HepG2 (cell line): ENCODE measurements around the gene ATP5F1E. TPM values are rescaled to one million over a fixed set of nuclear protein-coding genes. Genes with fewer than 3 reads are reported as not detected.

Experiments
- ARHGAP35 ChIP-seq: sonication (generic); formaldehyde crosslinking; IDR thresholded peaks from 2 replicates; pipeline ENCODE4 v1.9.0; 2022; ENCODE audit warnings: mild to moderate bottlenecking, inconsistent platforms, moderate library complexity, missing genetic modification reagents, borderline replicate concordance
- BCL6 ChIP-seq: IDR thresholded peaks from 2 replicates; pipeline ENCODE4 v1.6.1; 2016; ENCODE audit warnings: missing genetic modification reagents, missing compliant biosample characterization
- CSRNP1 ChIP-seq: sonication (generic); formaldehyde crosslinking; IDR thresholded peaks from 2 replicates; pipeline ENCODE4 v1.8.1; 2023; ENCODE audit warnings: mild to moderate bottlenecking, missing genetic modification reagents
- GABPA ChIP-seq, 2 experiments: IDR thresholded peaks; 2 replicates each; pipeline ENCODE4 v1.6.1; 2011 to 2016; ENCODE audit warnings: low read depth in 2 of 2, low read length in 1 of 2, missing biosample characterization in 1 of 2, missing genetic modification characterization in 1 of 2
- HNF1B ChIP-seq: sonication (generic); formaldehyde crosslinking; IDR thresholded peaks from 2 replicates; pipeline ENCODE4 v1.5.1; 2020; ENCODE audit warnings: mild to moderate bottlenecking, moderate library complexity, missing genetic modification reagents
- HNRNPH1 ChIP-seq: fragments of 200-400 bp; formaldehyde crosslinking; optimal IDR thresholded peaks from 2 replicates; pipeline ENCODE3; 2017; ENCODE audit warnings: mild to moderate bottlenecking, low read depth, low read length
- JUND ChIP-seq: sonication (generic); formaldehyde crosslinking; IDR thresholded peaks from 2 replicates; pipeline ENCODE4 v1.8.0; 2022; ENCODE audit warnings: mild to moderate bottlenecking, missing genetic modification reagents
- KAT8 ChIP-seq: IDR thresholded peaks from 2 replicates; pipeline ENCODE4 v1.6.1; 2016; ENCODE audit warnings: missing genetic modification reagents, missing compliant biosample characterization
- NFKBIZ ChIP-seq: IDR thresholded peaks from 2 replicates; pipeline ENCODE4 v1.6.1; 2018; ENCODE audit warnings: missing genetic modification reagents, missing compliant biosample characterization
- NRL ChIP-seq: sonication (generic); formaldehyde crosslinking; IDR thresholded peaks from 2 replicates; pipeline ENCODE4 v1.5.0; 2020; ENCODE audit warnings: missing genetic modification reagents, mild to moderate bottlenecking, moderate library complexity, borderline replicate concordance
- PHF5A ChIP-seq: IDR thresholded peaks from one replicate; pipeline ENCODE4 v1.6.1; 2018; ENCODE audit warnings: low read depth, missing genetic modification reagents; ENCODE audit not compliant: unreplicated experiment
- RNF219 ChIP-seq: sonication (generic); formaldehyde crosslinking; IDR thresholded peaks from 2 replicates; pipeline ENCODE4 v1.5.0; 2020; ENCODE audit warnings: mild to moderate bottlenecking, missing genetic modification reagents
- TGIF2 ChIP-seq: IDR thresholded peaks from 2 replicates; pipeline ENCODE4 v1.6.1; 2016; ENCODE audit warnings: control low read depth, missing compliant biosample characterization
- ZBTB20 ChIP-seq: sonication (generic); formaldehyde crosslinking; IDR thresholded peaks from 2 replicates; pipeline ENCODE4 v1.8.1; 2023; ENCODE audit warnings: missing genetic modification reagents, low read depth, mild to moderate bottlenecking, borderline replicate concordance
- ZMYM3 ChIP-seq: sonication (generic); formaldehyde crosslinking; IDR thresholded peaks from 2 replicates; pipeline ENCODE4 v1.5.1; 2020; ENCODE audit warnings: mild to moderate bottlenecking, missing genetic modification reagents
- ZNF124 ChIP-seq: sonication (generic); formaldehyde crosslinking; IDR thresholded peaks from 2 replicates; pipeline ENCODE4 v1.4.0; 2020; ENCODE audit warnings: missing genetic modification reagents
- ZNF335 ChIP-seq: sonication (generic); formaldehyde crosslinking; IDR thresholded peaks from 2 replicates; pipeline ENCODE4 v1.4.0; 2020; ENCODE audit warnings: missing genetic modification reagents
- ZNF451 ChIP-seq: sonication (generic); formaldehyde crosslinking; IDR thresholded peaks from 2 replicates; pipeline ENCODE4 v1.5.0; 2020; ENCODE audit warnings: mild to moderate bottlenecking, missing genetic modification reagents
- polyA plus RNA-seq, 8 experiments: library from polyadenylated mRNA; depleted of rRNA in 3 of 8; stranded (reverse) in 7 of 8; unstranded in 1 of 8; fragments of >200 nt; fragmentation: Illumina TruSeq in 4 of 8; extraction: Trizol in 4 of 8; gene quantifications; 2 replicates each; pipeline versions ENCODE4 v1.2.1 to v1.2.3, GENCODE V29; 2011 to 2016; ENCODE audit warnings: low read depth in 4 of 8, missing spikeins in 1 of 8, mixed read lengths in 1 of 8; ENCODE audit not compliant: insufficient read depth in 1 of 8
- total RNA-seq, 5 experiments: library from RNA; depleted of rRNA; stranded (reverse); fragments of >200 nt; fragmentation: Illumina TruSeq; extraction: Trizol; gene quantifications; 2 replicates each; pipeline ENCODE4 v1.2.3, GENCODE V29; 2016; ENCODE audit warnings: low read depth in 1 of 5
- TF ChIP-seq, protein P1 (sequence below): IDR thresholded peaks from 2 replicates; pipeline ENCODE4 v1.6.1; 2016
- TF ChIP-seq, protein P2 (sequence below): sonication (generic); formaldehyde crosslinking; IDR thresholded peaks from 2 replicates; pipeline ENCODE4 v1.4.0; 2020; ENCODE audit warnings: mild to moderate bottlenecking, low read depth, missing genetic modification reagents

The ATP5F1E gene
- total and polyA plus RNA-seq, 2 of the 13 experiments (the other 11 are each of a cell fraction or from before 2014, with no cell fraction given): 121 to 134 TPM

GRCh38 chr20:58995461-58996225 is 36.5 kb downstream of the ATP5F1E start (continued):
- TF ChIP-seq NFKBIZ (CRISPR knock-in tag): peak; percentile 38; the same call in 1 of the 2 replicates
- peak; percentile 50; the same call in 1 of the 2 replicates for TF ChIP-seq ARHGAP35
- TF ChIP-seq, protein P1, sequence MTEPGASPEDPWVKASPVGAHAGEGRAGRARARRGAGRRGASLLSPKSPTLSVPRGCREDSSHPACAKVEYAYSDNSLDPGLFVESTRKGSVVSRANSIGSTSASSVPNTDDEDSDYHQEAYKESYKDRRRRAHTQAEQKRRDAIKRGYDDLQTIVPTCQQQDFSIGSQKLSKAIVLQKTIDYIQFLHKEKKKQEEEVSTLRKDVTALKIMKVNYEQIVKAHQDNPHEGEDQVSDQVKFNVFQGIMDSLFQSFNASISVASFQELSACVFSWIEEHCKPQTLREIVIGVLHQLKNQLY (CRISPR knock-in tag): 0 out of 2 replicates have a peak, but pooled peaks have one; percentile 29
- TF ChIP-seq NRL: 0 out of 2 replicates have a peak, but pooled peaks have one; percentile 48
- TF ChIP-seq ZNF451 (CRISPR knock-in tag): peak; percentile 27; the same call in 1 of the 2 replicates
- no peak for TF ChIP-seq HNRNPH1
- peak; percentile 98 for TF ChIP-seq HNF1B (CRISPR knock-in tag)
- no peak for TF ChIP-seq RNF219 (CRISPR knock-in tag)
- TF ChIP-seq JUND (CRISPR knock-in tag): peak; percentile 54; the same call in 1 of the 2 replicates
- TF ChIP-seq BCL6 (CRISPR knock-in tag): peak; percentile 53
- TF ChIP-seq ZNF124 (CRISPR knock-in tag): peak; percentile 36; the same call in 1 of the 2 replicates
- TF ChIP-seq GABPA (IDR thresholded peaks at IDR 0.05; ENCODE audit: low read depth, low read length): no peak
- no peak; the same call in 1 of the 2 replicates for TF ChIP-seq GABPA (CRISPR knock-in tag; IDR thresholded peaks at IDR 0.05; ENCODE audit: low read depth)
- TF ChIP-seq KAT8 (CRISPR knock-in tag): peak; percentile 38; the same call in 1 of the 2 replicates
- TF ChIP-seq PHF5A (CRISPR knock-in tag): peak; percentile 66
- 0 out of 2 replicates have a peak, but pooled peaks have one; percentile 28 for TF ChIP-seq CSRNP1
- 0 out of 2 replicates have a peak, but pooled peaks have one; percentile 18 for TF ChIP-seq TGIF2
- no peak for TF ChIP-seq ZNF335 (CRISPR knock-in tag)
- peak; percentile 44; the same call in 1 of the 2 replicates for TF ChIP-seq ZBTB20 (CRISPR knock-in tag)
- TF ChIP-seq, protein P2, sequence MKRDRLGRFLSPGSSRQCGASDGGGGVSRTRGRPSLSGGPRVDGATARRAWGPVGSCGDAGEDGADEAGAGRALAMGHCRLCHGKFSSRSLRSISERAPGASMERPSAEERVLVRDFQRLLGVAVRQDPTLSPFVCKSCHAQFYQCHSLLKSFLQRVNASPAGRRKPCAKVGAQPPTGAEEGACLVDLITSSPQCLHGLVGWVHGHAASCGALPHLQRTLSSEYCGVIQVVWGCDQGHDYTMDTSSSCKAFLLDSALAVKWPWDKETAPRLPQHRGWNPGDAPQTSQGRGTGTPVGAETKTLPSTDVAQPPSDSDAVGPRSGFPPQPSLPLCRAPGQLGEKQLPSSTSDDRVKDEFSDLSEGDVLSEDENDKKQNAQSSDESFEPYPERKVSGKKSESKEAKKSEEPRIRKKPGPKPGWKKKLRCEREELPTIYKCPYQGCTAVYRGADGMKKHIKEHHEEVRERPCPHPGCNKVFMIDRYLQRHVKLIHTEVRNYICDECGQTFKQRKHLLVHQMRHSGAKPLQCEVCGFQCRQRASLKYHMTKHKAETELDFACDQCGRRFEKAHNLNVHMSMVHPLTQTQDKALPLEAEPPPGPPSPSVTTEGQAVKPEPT (CRISPR knock-in tag): no peak
- no peak for TF ChIP-seq ZMYM3 (CRISPR knock-in tag)
